NCI-H510A treated with DMSO at 0.1 percent for 48 hours (cell line): ENCODE results near the gene NCSTN.
"Not testable (repeated sequence)": the region's sequence is repeated elsewhere in the genome, so short reads cannot be mapped to it uniquely, and the experiment has no call there.

ENCODE experiments used
- DNase-seq: peaks from one replicate; lab custom pipeline; 2025; lab: John Stamatoyannopoulos, UW

NCSTN gene

DNA sequence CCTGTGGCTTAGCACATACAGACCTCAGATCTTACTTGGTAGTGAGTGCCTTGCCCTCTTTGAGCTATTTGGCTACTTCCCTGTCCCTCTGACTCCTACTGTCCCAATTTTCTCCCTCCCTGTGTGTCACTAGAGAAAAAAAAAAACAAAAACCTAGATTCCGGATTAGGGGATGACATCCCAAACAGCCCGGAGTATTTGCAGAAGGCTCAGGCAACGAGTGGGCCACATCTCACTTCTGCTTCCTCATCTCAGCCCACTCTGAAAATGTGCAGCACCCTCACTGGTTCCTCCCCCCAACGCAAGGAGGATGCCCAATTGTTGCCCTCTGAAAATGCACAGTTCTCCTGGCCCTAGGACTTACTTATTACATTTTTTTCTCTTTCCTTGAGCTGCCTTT lies 28.6 kb downstream of the NCSTN start:
- DNase-seq, result no peak

DNA sequence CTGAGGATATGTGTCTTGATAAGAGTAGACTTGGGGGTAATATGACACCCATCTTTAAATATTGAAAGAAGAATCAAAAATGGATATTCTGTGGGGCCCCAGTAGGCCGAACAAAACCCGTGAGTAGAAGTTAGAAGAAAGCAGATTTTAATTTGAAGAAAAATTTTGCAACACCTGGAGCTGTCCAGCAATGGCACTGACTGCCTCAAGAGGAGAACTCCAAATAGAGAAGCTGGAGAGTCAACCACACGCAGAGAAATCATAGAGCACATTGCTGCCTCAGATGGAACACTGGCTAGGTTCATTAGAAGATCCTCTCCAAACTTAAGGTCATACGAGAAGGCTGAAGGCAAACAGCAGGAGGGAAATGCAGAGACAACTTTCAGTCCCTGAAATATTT lies 30.5 kb downstream of the NCSTN start:
- DNase-seq, result no peak

DNA sequence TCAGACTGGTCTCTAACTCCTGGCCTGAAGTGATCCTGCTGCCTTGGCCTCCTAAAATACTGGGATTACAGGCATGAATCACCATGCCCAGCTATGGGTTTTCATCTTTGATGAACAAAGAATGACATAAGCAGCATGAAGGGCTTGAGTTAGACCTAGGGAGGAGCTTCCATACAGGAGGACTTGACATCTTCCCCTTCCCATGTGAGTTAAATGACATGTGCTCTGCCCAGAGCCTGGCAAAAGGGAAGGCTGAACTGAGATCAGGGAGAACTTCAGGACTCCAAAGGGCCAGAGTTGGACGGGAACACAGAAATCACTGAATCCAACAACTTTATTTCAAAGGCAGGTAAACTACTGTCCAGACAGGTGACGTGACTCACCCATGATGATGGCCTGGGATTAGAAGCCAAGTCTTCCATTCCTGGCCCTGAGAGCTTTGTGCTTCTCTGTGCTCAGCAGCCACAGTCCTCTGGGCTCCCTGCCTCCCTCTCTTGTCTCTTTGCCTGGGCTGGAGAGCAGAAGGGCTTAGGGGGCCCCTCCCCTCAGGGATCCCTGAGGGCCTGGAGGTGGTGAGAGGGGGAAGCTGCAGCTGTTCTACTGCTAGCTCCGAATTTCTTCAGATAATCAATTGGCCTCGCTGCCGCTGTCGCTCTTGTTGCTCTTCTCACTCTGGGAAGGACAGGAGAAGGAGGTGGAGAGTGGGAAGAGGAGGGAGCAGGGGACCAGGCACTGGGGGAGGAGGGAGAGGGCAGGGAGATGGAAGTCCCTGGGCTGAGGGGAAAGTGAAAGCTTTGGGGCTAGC lies 31.3 kb downstream of the NCSTN start:
- no peak for DNase-seq

DNA sequence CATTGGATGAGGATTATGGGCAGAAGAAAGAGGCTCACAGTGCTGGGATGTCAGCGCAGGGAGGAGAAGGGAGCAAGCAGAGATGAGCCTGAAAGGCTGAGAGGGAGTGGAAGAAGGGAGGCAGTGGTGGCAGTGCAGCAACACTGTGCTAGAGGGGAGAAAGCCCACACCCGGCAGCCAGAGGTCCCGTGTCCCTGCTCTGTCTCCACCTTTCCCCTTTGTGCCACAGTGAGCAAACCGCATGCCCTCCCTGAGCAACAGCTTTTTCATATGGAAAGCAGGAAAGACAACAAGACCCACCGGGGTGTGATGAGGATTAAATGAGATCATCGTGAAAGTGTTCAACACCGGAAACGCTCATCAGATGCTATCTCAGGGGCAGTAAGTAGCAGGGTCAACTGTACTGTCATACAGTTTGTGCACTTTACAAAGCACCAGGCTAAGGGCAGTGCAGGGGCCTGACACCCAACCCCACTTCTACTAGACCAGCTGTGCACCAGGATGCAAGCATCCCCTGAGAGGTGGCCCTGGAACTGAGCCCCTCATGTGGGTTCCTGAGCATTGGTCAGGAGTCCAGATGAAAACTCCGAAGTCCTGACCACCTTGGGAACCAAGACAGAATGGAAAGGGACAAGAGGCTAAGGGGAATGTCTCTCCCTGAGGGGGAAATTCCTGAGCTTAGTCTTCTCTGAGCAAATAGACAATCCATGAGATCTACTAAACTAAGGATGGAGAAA lies 32.8 kb downstream of the NCSTN start:
- DNase-seq, result no peak

DNA sequence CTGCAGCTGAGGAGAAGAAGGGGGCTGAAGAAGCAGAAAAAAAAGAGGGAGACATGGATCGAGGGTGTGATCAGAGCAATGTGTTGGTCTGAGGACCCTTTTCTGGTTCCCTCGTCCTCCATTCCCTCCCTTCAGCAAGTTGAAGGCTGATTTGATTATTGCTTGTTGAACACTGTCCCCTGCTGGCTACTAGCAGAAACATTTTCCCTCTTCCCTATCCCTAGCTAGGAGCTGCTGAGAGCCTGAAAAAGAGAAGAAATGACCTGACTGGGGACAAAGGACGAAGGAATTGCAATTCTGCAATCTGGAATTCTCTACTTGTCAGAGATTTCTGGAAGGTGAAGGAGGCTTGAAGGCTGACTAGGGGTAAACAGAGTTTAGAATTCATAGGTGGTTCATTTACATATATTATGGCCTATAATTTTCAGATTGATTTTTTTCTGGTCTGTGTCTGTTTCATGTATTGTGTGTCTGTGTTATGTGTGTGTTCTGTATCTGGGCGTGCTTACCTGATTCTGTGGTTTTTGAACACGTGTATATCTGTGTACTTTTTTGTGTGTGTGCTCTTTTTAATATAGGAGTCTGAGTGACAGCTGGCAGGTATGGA lies 33.4 kb downstream of the NCSTN start:
- DNase-seq, result peak; percentile 76

DNA sequence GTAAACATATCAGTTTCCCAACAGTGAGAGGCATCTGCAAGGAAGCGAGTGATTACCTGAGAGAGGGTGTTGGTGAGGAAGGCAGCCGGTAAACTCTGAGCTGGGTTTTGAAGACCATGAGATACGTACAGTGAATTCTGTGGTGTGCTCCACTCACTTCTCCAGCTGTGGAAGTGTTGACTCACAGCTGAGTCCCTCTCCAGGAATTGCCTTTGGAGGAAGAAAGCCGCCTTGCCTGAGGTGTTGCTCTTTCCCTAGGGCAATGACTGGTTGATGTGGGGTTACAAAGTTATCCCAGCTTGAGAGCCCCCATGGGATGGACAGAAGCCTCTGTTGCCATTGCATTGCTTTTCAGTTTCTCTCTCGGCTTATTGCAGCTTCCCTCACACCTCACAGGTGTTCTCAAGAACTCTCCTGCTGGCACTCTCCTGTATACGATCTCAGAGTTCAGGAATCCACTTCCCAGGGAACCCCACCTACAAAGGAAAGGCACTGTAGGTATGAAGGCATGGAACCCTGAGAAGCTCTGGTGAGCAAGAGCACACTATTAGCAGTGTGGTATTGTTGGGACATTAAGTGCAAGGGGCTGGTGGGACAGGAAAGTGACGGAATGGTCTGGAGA lies 34.5 kb downstream of the NCSTN start:
- no peak for DNase-seq

DNA sequence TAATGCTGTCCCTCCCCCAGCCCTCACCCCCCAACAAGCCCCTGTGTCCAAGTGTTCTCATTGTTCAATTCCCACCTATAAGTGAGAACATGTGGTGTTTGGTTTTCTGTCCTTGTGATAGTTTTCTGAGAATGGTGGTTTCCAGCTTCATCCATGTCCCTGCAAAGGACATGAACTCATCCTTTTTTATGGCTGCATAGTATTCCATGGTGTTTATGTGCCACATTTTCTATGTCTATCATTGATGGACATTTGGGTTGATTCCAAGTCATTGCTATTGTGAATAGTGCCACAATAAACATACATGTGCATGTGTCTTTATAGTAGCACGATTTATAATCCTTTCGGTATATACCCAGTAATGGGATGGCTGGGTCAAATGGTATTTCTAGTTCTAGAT lies 41.6 kb downstream of the NCSTN start:
- DNase-seq, result not testable (repeated sequence)

DNA sequence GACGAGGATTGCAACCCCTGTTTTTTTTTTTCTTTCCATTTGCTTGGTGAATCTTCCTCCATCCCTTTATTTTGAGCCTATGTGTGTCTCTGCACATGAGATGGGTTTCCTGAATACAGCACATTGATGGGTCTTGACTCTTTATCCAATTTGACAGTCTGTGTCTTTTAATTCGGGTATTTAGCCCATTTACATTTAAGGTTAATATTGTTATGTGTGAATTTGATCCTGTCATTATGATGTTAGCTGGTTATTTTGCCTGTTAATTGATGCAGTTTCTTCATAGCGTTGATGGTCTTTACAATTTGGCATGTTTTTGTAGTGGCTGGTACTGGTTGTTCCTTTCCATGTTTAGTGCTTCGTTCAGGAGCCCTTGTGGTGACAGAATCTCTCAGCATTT lies 45.2 kb downstream of the NCSTN start:
- DNase-seq, result not testable (repeated sequence)

DNA sequence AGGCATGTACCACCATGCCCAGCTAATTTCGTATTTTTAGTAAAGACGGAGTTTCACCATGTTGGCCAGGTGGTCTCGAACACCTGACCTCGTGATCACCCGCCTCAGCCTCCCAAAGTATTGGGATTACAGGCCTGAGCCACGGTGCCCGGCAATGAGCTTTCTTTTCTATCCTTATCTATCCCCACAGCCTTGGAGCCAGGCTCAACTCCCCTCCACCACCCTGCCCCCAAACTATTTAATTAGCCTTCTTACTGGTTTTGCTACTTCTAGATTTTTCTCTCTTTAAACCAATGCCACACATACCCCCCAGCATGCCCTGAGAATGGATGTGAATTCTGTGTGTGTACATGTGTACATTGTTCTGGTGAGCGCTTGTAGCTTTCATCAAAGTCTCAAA lies 51.5 kb downstream of the NCSTN start:
- no peak for DNase-seq

DNA sequence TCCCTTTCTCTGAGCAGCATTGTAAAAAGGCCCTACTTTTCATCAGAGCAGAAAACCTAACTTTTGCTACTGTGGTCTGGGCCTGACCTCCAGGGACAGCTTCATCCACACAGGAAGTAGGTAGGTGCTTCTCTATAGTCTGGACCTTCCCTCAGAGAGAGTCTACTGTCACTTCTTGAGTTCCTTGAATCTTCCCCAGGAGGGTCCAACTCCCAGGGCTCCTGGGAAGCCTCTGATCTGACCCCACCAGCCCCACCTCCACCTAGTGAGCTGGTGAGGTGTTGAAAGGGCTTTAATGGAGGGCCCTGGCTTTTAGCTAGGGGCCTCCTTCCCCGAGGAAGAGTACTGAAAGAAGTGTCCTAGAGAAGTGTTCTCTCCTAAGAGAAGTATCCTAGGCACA lies 54.5 kb downstream of the NCSTN start:
- no peak for DNase-seq

DNA sequence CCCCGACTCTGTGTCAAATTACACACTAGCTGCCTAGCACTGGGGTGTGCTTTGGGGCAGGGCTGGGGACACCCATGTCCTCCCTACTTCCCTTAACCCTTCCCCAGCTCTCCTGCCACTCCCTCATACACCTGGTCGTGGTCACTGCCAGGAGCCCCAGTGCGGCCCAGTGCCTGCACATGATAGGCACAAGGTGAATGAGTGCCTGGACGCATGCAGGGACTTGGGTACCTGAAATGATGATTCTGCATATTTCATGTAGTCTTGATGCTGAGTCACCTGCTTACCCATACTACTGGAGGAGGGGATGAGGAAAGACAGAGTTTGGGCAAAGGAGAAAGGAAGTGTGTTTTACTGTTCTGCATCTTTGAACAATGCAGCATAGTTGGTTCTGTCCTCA lies 55.6 kb downstream of the NCSTN start:
- no peak for DNase-seq

DNA sequence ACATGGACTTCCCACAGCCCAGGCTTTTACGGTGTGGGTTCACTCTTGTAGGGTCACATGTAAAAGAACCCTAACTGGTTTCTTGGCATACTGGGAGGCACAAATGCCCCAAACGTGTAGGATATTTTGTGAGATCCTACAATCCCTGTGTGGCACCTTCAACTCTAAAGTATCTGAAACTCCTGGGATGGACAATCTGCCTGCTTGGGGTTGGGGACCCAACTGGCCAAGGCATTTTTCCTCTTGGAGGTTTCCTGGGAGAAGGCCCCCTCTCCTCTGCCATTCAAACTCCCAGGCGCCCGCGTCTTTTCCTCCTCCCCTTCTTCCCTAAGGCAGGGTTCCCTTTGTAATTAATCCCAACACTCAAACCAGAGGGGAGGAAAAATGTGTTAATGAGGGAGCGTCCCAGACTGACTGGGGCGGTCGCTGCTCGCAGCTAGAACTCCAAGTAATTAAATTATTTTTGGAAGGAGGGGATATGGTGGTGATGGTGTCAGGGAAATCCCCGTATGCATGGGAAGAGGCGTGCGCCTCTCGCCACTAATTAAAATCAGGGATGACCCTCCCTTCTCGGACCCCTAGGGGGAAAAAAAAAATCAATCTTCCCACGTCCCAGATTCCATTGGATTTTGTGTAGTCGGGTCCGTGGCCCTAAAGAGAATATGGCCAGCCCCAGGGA lies 56.5 kb downstream of the NCSTN start:
- DNase-seq, result no peak

DNA sequence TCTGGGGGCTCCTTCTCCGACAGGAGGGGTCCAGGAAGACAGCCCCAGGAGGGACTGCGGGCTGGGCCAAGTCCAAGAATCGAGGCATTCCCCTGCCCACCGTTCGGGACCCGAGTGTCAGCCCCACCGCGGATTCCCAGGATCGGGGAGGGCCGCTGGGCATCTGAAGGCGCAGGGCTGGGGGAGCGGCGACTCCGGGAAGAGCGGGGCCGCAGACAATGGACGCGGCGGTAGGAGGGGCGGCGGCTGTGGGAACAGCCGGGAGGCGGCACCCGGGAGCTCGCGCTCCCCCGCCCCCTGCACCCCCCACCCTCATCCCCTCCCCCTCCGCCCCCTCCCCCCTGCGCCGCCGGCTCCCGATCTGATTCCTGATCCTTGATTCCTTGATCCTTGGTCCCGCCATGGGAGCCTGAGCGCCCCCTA lies 57.1 kb downstream of the NCSTN start, which contains the start of gene VANGL2:
TSS of gene VANGL2 (plus strand) at position 342 of the 423 bp plus-strand sequence. CDS start 15,274 bp downstream, outside the sequence.
- DNase-seq, result peak; percentile 55

DNA sequence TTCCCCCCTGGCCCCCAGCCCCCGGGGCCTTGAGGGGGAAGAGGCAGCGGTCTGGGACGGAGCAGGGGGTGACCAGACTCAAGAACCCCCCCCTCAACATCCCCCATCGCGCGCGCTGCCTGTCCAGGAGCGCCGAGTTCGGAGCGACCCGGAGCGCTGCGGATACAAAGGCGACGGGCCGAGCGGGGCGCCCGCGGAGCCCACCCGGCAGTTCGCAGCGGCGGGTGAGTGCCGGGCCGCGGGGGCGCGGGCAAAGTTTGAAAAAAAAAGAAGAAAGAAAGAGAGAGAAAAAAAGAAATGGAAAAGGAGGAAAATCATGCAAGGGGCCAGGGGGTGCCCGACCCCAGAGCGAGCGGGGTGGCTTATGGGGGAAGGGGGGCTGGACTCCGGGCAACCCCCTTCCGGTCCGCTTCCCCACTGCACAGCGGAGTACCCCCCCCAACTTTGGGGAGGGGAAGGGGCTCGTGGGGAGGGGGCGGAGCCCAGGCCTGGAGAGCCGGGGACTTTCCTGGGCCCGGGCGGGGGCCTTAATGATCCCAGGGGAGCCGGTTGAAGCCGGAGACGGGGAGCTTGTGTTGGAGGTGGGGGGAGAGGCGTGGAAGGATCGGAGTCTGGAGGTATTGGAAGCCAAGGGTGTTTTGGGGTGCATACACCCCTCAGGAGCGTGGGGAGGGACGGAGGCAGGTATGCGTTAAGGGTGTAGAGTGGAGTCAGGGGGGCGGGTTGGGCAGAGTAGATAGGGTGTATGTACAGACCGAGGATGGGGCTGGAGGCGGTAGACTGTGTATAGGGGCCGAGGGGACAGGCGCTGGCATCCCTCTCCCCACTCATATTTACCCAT lies 57.7 kb downstream of the NCSTN start:
- DNase-seq, result no peak

DNA sequence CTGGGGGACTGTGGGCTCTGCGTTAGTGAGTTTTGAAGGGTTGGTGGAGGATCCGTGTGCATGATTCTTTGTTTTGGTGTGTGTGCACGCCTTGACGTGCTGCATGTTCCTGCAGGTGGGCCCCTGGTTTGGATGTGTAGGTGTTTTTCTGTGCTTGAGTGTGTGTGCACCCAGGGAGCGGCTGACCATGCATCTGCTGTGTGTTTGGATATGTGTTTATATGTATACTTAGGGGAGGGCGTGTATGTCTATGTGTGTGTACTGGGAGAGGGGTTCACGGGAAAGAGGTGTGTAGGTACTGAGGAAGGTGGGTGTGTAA lies 58.3 kb downstream of the NCSTN start:
- DNase-seq, result no peak

DNA sequence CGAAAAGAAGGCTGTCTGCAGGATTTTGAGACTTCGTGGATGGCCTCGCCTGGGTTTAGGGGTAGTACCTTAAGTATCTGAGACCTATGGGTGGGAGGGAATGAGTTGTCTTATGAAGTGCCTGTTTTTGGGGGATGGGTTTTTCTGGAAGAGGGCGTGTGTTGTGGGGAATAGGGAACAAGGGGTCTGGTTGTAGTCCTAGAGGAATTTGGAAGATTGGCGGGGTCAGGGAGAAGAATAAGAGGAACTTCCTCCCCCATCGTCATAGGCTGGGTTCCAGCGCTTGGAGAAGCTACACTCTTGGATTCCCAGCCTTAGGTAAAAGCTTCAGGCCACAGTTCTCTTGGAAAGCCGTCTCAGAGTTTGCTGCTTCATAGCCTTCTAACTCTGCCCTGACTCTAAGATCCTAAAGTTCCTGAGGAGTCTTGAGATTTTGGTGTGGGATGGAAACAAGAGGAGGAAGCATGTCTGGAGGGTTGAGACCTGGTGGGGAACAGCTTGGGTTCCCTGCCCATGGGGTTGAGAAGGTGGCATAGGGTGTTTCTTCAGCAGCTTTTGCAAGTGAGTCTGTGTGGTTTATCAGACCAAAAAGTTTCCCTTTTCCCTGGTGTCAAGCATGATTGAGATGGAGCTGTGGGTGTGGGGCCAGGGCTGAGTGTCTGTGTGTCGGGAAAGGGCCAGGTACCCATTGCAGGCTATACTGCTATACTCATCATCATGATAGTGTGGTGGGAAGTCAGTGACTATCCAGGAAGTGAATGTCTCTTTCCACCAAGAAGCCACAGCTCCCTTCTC lies 59.0 kb downstream of the NCSTN start:
- no peak for DNase-seq

DNA sequence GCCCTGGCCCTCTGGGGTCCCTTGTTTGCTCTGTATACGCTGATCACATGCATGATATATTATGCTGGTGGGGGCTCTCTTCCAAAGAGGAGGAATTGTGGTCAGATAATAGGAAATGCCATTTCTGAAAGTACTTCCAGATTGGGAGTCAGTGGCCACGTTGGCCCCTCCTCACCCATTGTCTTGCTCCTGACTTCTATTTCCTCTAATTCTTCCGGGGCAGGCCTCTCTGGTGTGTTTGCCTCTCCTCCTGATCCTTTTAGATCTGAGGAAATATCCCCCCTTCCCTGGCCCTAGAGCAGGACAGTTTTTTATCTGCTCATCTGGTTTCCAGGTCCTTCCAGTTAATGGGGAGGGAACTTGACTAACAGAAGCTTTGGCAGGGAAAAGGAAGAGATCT lies 60.1 kb downstream of the NCSTN start:
- DNase-seq, result no peak

DNA sequence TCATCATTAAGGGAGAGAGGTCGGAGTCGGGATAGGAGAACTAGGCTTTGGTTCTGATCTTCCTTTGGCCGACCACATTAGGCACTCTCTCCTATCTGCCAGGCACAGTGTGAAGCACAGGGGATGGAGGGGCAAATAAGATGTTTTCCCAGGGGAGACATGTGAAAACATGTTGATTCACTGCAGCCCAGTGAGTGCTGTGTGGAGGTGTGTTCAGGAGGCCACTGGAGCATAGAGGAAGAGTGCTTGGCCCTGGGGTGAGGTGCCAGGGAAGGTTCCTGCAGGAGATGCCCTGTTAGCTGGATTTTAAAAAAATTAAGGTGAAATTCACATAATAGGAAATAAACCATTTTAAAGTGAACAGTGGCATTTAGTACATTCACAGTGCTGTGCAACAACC lies 60.9 kb downstream of the NCSTN start:
- DNase-seq, result no peak

DNA sequence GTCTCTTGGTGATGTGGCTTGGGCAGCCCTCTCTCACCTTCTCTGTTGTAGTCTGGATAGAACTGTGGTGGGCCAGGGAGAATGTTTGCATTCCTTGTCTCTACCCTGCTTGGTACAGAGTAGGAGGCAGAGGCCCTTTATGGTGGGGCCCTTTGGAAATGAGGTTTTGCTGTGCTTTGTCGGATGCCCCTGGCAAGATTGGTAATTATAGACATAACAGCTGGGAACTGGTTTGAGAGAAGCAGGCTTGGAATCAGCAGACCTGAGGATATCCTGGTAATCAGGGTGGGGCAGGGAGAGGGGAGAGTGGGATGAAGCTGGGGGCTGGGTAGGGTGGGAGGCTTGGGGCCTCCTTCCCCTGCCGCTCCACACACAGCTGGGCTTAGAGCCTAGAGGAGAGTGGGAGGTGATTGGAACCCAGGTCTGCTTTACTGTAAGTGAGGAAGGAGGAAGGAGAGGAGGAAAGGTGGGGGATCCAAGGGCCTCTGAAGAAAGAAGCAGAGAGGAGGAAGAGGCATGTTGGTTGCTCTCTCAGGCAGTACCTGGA lies 62.2 kb downstream of the NCSTN start:
- no peak for DNase-seq
